C4-2B (cell line): ENCODE results near the gene IRAK1.

Experiments
- ZFX ChIP-seq: fragments of 450-650 bp; IDR thresholded peaks from 2 replicates; pipeline ENCODE4 v1.6.1; 2017
- TF ChIP-seq, protein P1 (sequence below): fragments of 450-650 bp; conservative IDR thresholded peaks from 2 replicates; pipeline ENCODE4 v1.5.1; 2017; ENCODE audit warnings: mild to moderate bottlenecking

- TF ChIP-seq, protein P1, sequence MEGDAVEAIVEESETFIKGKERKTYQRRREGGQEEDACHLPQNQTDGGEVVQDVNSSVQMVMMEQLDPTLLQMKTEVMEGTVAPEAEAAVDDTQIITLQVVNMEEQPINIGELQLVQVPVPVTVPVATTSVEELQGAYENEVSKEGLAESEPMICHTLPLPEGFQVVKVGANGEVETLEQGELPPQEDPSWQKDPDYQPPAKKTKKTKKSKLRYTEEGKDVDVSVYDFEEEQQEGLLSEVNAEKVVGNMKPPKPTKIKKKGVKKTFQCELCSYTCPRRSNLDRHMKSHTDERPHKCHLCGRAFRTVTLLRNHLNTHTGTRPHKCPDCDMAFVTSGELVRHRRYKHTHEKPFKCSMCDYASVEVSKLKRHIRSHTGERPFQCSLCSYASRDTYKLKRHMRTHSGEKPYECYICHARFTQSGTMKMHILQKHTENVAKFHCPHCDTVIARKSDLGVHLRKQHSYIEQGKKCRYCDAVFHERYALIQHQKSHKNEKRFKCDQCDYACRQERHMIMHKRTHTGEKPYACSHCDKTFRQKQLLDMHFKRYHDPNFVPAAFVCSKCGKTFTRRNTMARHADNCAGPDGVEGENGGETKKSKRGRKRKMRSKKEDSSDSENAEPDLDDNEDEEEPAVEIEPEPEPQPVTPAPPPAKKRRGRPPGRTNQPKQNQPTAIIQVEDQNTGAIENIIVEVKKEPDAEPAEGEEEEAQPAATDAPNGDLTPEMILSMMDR = no peak
- no peak for TF ChIP-seq ZFX
These were observed 1.5 kb upstream of the IRAK1 start for GRCh38 chrX:154021131-154021611.
